Brain microvascular endothelial cell (primary cell): ENCODE measurements around the gene SH3BGRL3.

Experiments used
- DNase-seq: peaks from one replicate; pipeline ENCODE4 v3.0.0-alpha.2; 2020
- H3K27ac ChIP-seq: fragments of 250-450 bp; sonication (Bioruptor Pico); 2 replicates; pipeline ENCODE4 v1.5.1; 2020; ENCODE audit warnings: mild to moderate bottlenecking, moderate library complexity
- H3K27me3 ChIP-seq: fragments of 250-450 bp; sonication (Bioruptor Pico); replicated peaks from 2 replicates; pipeline ENCODE4 v1.5.1; 2020; ENCODE audit warnings: mild to moderate bottlenecking
- H3K36me3 ChIP-seq: fragments of 250-450 bp; sonication (Bioruptor Pico); replicated peaks from 2 replicates; pipeline ENCODE4 v1.5.1; 2020; ENCODE audit warnings: mild to moderate bottlenecking
- H3K4me3 ChIP-seq: 2 replicates; pipeline ENCODE4 v1.5.1; 2011; ENCODE audit warnings: low read depth, mild to moderate bottlenecking, control low read depth, low read length, moderate library complexity
- CTCF ChIP-seq: IDR thresholded peaks from 2 replicates; pipeline ENCODE4 v1.5.1; 2011; ENCODE audit warnings: low read depth, mild to moderate bottlenecking, moderate library complexity, low read length, control low read depth, inconsistent platforms; ENCODE audit errors: missing control alignments
- in situ Hi-C: cut with HindIII; loops from 2 replicates; pipeline ENCODE4 v1.10.0; 2017; ENCODE audit warnings: low sequenced_read_pairs, low pct_ligation_motif_present

SH3BGRL3 gene

GRCh38 chr1:26296340-26297056, 16.6 kb downstream of the SH3BGRL3 start:
- no peak for TF ChIP-seq CTCF
- DNase-seq = no peak
- no peak overlapping the region for H3K4me3 ChIP-seq
- no peaks in the 10 kb centered on the region for H3K36me3 ChIP-seq
- no peaks in the 10 kb centered on the region for H3K27me3 ChIP-seq
- in situ Hi-C loops = no loop called here
- no peak overlapping the region for H3K27ac ChIP-seq

DNA sequence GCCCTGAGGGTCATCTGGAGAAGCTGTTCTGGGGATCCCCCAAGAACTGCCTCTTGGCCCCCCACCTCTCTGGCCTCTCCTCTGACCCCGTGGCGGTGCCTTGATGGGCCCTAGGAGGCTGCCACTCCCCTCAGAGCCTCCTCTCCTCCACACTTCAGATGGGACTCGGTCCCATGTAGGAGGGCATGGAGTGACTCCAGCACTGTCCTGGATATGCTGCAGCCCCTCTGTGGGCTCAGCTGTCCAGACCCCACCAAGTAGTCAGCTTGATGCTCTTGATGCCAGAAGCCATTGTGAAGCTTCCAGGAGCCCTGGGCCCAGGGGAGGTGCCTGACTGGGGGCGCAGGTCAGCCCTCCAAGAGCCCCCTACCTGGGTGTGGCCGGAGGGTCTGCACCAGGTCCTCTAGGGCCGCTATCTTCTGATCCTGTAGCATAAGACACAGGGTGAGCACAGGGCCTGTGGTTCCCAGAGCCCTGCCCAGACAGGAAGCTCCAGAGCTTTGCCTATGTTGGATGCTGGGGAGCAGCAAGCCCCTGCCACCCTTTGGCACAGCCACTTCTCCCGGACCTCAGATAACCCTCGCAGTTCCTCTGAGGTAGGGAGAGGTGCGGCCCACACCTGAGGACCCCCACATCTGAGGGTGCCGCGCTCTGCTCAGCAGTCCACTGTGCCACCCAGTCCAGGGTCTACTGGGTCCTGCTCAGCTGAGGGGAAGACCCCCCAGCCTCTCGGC, 17.3 kb downstream of the SH3BGRL3 start:
- Histone ChIP-seq H3K4me3 (no peak overlapping the region), H3K36me3 (no peaks in the 10 kb centered on the region), H3K27ac (no peak overlapping the region), H3K27me3 (no peaks in the 10 kb centered on the region)
- no peak for TF ChIP-seq CTCF
- DNase-seq = no peak
- in situ Hi-C loops = no loop called here

DNA sequence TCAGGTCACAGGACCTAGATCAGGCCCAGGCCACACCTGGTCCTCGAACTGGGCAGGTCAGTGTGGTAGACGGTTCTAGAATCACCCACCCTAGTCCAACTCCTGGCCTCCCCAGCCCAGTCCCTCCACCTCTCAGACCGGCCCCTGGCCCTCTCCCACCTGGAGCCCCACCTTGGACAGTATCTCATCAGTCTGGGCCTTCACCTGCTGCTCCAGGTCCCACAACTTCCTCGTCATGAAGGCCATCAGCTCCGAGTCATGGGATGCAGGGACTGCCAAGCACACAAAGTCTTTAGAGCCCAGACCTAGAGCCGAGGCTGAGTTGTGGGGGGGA, 17.9 kb downstream of the SH3BGRL3 start:
- DNase-seq = no peak
- H3K27me3 ChIP-seq = no peaks in the 10 kb centered on the region
- H3K4me3 ChIP-seq = no peak overlapping the region
- H3K27ac ChIP-seq = no peak overlapping the region
- TF ChIP-seq CTCF = no peak
- H3K36me3 ChIP-seq = no peaks in the 10 kb centered on the region
- in situ Hi-C loops = no loop called here

- no peaks in the 10 kb centered on the region for H3K36me3 ChIP-seq
- no peak overlapping the region for H3K27ac ChIP-seq
- H3K4me3 ChIP-seq = no peak overlapping the region
- in situ Hi-C loops = no loop called here
- DNase-seq = no peak
- TF ChIP-seq CTCF = no peak
- H3K27me3 ChIP-seq = no peaks in the 10 kb centered on the region
These were observed 20.8 kb downstream of the SH3BGRL3 start for GRCh38 chr1:26300578-26301275.

DNA sequence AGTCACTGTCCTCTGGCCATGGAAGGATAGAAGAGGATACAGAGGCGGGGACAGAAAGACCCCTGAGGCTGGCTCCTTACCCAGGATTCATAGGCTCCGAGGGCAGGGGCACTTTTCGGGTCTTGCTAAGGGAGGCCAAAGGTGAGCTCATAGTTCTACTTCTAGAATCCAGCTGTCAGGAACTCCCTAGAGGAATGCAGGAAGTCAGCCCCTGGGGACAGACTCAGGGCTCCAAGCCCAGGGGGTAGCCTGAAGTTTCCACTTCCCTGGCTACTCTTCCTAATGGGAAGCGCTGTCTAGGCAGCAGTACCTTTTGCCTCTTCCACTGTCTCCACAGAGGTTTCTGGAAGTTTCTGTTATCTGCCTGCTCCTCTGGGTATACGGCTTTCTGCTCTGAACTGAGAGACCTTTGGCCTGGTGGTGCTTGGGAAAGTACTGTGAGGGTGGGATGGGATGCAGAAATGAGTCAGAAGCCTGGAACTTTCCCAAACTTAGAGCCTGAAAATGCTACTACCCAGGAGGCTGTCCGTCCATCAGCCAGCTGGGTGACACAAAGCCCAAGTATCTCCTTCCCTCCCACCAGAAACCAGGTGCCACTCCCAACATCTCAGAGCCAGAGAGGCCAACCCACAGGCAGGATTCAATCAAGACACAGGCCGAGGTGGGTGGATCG, 23.0 kb downstream of the SH3BGRL3 start:
- Histone ChIP-seq H3K27me3 (no peaks in the 10 kb centered on the region), H3K4me3 (no peak overlapping the region), H3K36me3 (no peaks in the 10 kb centered on the region), H3K27ac (peak overlapping the region; percentile 35)
- TF ChIP-seq CTCF = no peak
- in situ Hi-C loops = no loop called here
- DNase-seq = peak; percentile 63
